Activated CD4-positive, CD25-positive, alpha-beta regulatory T cell (primary cell): ENCODE data around the gene AHCYL1.

ENCODE experiments used
- DNase-seq, 4 experiments: peaks; one replicate each; lab custom pipeline; 2025; lab: John Stamatoyannopoulos, UW

The AHCYL1 gene

GRCh38 chr1:110062612-110063011 is 78.0 kb downstream of the AHCYL1 start:
- DNase-seq: no peak

GRCh38 chr1:110063781-110064180 is 79.2 kb downstream of the AHCYL1 start:
- DNase-seq: no peak

- DNase-seq: no peak
These were observed 80.2 kb downstream of the AHCYL1 start for GRCh38 chr1:110064576-110065337.

- DNase-seq: no peak
These were observed 81.3 kb downstream of the AHCYL1 start for GRCh38 chr1:110065841-110066240.

- DNase-seq: no peak
These were observed 82.9 kb downstream of the AHCYL1 start for GRCh38 chr1:110067479-110067892.

- DNase-seq: no peak
These were observed 83.5 kb downstream of the AHCYL1 start for GRCh38 chr1:110067893-110068645.

- DNase-seq: no peak
These were observed 84.3 kb downstream of the AHCYL1 start for GRCh38 chr1:110068646-110069403.

- DNase-seq: no peak
These were observed 85.1 kb downstream of the AHCYL1 start for GRCh38 chr1:110069404-110070281.

GRCh38 chr1:110070282-110070669 is 85.7 kb downstream of the AHCYL1 start:
- DNase-seq: no peak

- DNase-seq: no peak
These were observed 86.2 kb downstream of the AHCYL1 start, which contains the start of gene ALX3 for GRCh38 chr1:110070671-110071242. Gene ALX3, minus strand, starts transcription at chr1:110070672. Its CDS starts 60 bp downstream, at chr1:110070612.
